Spinal cord (tissue), 10 donors: ENCODE data around the gene OCIAD2. TPM values are rescaled to one million over a fixed set of nuclear protein-coding genes. Genes with fewer than 3 reads are reported as not detected.

Experiments used
- DNase-seq, 6 donors: peaks; one replicate each; pipeline versions ENCODE4 v3.0.0 to v3.0.0-alpha.2; 2013 to 2015; ENCODE audit warnings: low spot score in 6 of 6, low read depth in 4 of 6
- H3K27ac ChIP-seq: one replicate; pipeline ENCODE4 v1.5.1; 2013; ENCODE audit warnings: low read depth, low read length, control low read depth
- H3K27me3 ChIP-seq: one replicate; pipeline ENCODE4 v1.6.1; 2013; ENCODE audit warnings: low read length; ENCODE audit not compliant: control insufficient read depth, insufficient read depth
- H3K36me3 ChIP-seq: one replicate; pipeline ENCODE4 v1.6.1; 2013; ENCODE audit warnings: low read length; ENCODE audit not compliant: control insufficient read depth, insufficient read depth
- H3K4me1 ChIP-seq: one replicate; pipeline ENCODE4 v1.6.1; 2013; ENCODE audit warnings: low read length; ENCODE audit not compliant: control insufficient read depth, insufficient read depth
- H3K4me3 ChIP-seq: one replicate; pipeline ENCODE4 v1.5.1; 2013; ENCODE audit warnings: low read depth, low read length, control low read depth
- H3K9me3 ChIP-seq: one replicate; pipeline ENCODE4 v1.6.1; 2013; ENCODE audit warnings: low read length; ENCODE audit not compliant: control insufficient read depth, insufficient read depth
- WGBS: methylation state at CpG from one replicate; pipeline ENCODE4 v1.1.5; 2013; ENCODE audit warnings: missing lambda C conversion rate; ENCODE audit not compliant: insufficient coverage; 5-methylcytosine and 5-hydroxymethylcytosine counted together
- long read RNA-seq, 4 donors: transcript quantifications; one replicate each; lab custom pipeline, GENCODE V29; 2026
- polyA plus RNA-seq, 2 donors: library from polyadenylated mRNA; unstranded; fragments of 120-200 nt; gene quantifications; one replicate each; pipeline ENCODE4 v1.2.1, GENCODE V29; 2013; ENCODE audit not compliant: insufficient read length in 2 of 2
- total RNA-seq, 2 donors: library from RNA; depleted of rRNA in 1 of 2; stranded (reverse); fragments of 120-200 nt in 1 of 2; fragments of >200 nt in 1 of 2; gene quantifications; one replicate each; pipeline versions ENCODE4 v1.2.3 to v1.2.4, GENCODE V29; 2013 to 2014
- donor health status: healthy.

The OCIAD2 gene
- 10 to 100 TPM; 16.4 to 17.2 TPM for total RNA-seq
- 100 to 1,000 TPM; 111 to 117 TPM for polyA plus RNA-seq
- long read RNA-seq, donor 1, transcript OCIAD2-205 (7 exons, 1,163 nt) = major isoform, 60 of 64 reads
- long read RNA-seq, donor 1, partial matches to known transcripts = 0 of 64 reads
- long read RNA-seq, donor 1, other reads (novel, unspliced or antisense) = 0 of 64 reads
- long read RNA-seq, donor 2, transcript OCIAD2-205 (7 exons, 1,163 nt) = major isoform, 16 of 18 reads
- long read RNA-seq, donor 2, partial matches to known transcripts = 0 of 18 reads
- long read RNA-seq, donor 2, other reads (novel, unspliced or antisense) = 0 of 18 reads
- long read RNA-seq, donor 3, transcript OCIAD2-205 (7 exons, 1,163 nt) = major isoform, 24 of 28 reads
- long read RNA-seq, donor 3, partial matches to known transcripts = 0 of 28 reads
- long read RNA-seq, donor 3, other reads (novel, unspliced or antisense) = 0 of 28 reads
- long read RNA-seq, donor 4, transcript OCIAD2-205 (7 exons, 1,163 nt) = major isoform, 68 of 72 reads
- long read RNA-seq, donor 4, partial matches to known transcripts = 0 of 72 reads
- long read RNA-seq, donor 4, other reads (novel, unspliced or antisense) = 0 of 72 reads

GRCh38 chr4:48906206-48907173 is at the start of gene OCIAD2:
OCIAD2 (minus strand) TSS chr4:48906774; CDS start chr4:48904549, 2,225 bp downstream.
- no peak within 1 kb of the TSS for H3K27ac ChIP-seq
- WGBS = 7% methylated on average over 63 of the region's 65 CpGs
- peaks cover 10% of the 10 kb centered on the region for H3K4me1 ChIP-seq
- peak in 5 of 6 donors; percentile 22 to 94 (median 33) for DNase-seq
- no peaks in the 10 kb centered on the region for H3K27me3 ChIP-seq
- peak within 1 kb of the TSS; percentile 54 for H3K4me3 ChIP-seq
- H3K36me3 ChIP-seq = peaks cover 4% of the 10 kb centered on the region
- no peaks in the 10 kb centered on the region for H3K9me3 ChIP-seq

GRCh38 chr4:48954314-48954713 is 47.7 kb upstream of the OCIAD2 start:
- Histone ChIP-seq H3K27me3 (no peaks in the 10 kb centered on the region), H3K4me3 (no peak overlapping the region)
- WGBS = no CpG with 5 or more reads among the region's 2 CpGs

GRCh38 chr4:48949518-48950219 is 43.1 kb upstream of the OCIAD2 start:
- DNase-seq = no peak
- H3K27ac ChIP-seq = no peak overlapping the region
- H3K4me3 ChIP-seq = no peak overlapping the region
- no peaks in the 10 kb centered on the region for H3K4me1 ChIP-seq
- H3K9me3 ChIP-seq = no peaks in the 10 kb centered on the region
- no peaks in the 10 kb centered on the region for H3K27me3 ChIP-seq
- WGBS = 63% methylated on average over 3 of the region's 4 CpGs
- H3K36me3 ChIP-seq = no peaks in the 10 kb centered on the region

More at GRCh38 chr4:48954314-48954713, 47.7 kb upstream of the OCIAD2 start:
- Histone ChIP-seq H3K27ac (no peak overlapping the region), H3K9me3 (no peaks in the 10 kb centered on the region), H3K4me1 (no peaks in the 10 kb centered on the region), H3K36me3 (no peaks in the 10 kb centered on the region)
- no peak for DNase-seq

GRCh38 chr4:48949086-48949485 is 42.5 kb upstream of the OCIAD2 start:
- Histone ChIP-seq H3K27me3 (no peaks in the 10 kb centered on the region), H3K36me3 (no peaks in the 10 kb centered on the region), H3K4me3 (no peak overlapping the region), H3K27ac (no peak overlapping the region), H3K9me3 (no peaks in the 10 kb centered on the region), H3K4me1 (no peaks in the 10 kb centered on the region)
- DNase-seq = no peak

- no peak overlapping the region for H3K27ac ChIP-seq
- no peaks in the 10 kb centered on the region for H3K9me3 ChIP-seq
- no CpG with 5 or more reads among the region's 1 CpG for WGBS
- DNase-seq = no peak
- no peaks in the 10 kb centered on the region for H3K4me1 ChIP-seq
- H3K27me3 ChIP-seq = no peaks in the 10 kb centered on the region
- no peak overlapping the region for H3K4me3 ChIP-seq
- no peaks in the 10 kb centered on the region for H3K36me3 ChIP-seq
Observed at GRCh38 chr4:48947731-48948130, 41.2 kb upstream of the OCIAD2 start.

- no peak overlapping the region for H3K4me3 ChIP-seq
- no peaks in the 10 kb centered on the region for H3K27me3 ChIP-seq
- H3K36me3 ChIP-seq = no peaks in the 10 kb centered on the region
- WGBS = no CpG with 5 or more reads among the region's 2 CpGs
- no peaks in the 10 kb centered on the region for H3K4me1 ChIP-seq
- no peaks in the 10 kb centered on the region for H3K9me3 ChIP-seq
- DNase-seq = no peak
- H3K27ac ChIP-seq = no peak overlapping the region
Observed at GRCh38 chr4:48945981-48946380, 39.4 kb upstream of the OCIAD2 start.

GRCh38 chr4:48944756-48945241 is 38.2 kb upstream of the OCIAD2 start:
- H3K4me1 ChIP-seq = no peaks in the 10 kb centered on the region
- no peaks in the 10 kb centered on the region for H3K27me3 ChIP-seq
- H3K27ac ChIP-seq = no peak overlapping the region
- DNase-seq = no peak
- H3K36me3 ChIP-seq = no peaks in the 10 kb centered on the region
- H3K4me3 ChIP-seq = no peak overlapping the region
- no peaks in the 10 kb centered on the region for H3K9me3 ChIP-seq
- WGBS = 59% methylated on average over 3 of the region's 6 CpGs

- H3K9me3 ChIP-seq = no peaks in the 10 kb centered on the region
- no peaks in the 10 kb centered on the region for H3K4me1 ChIP-seq
- no peak for DNase-seq
- WGBS = 75% methylated on average over 8 of the region's 8 CpGs
- no peaks in the 10 kb centered on the region for H3K27me3 ChIP-seq
- H3K36me3 ChIP-seq = no peaks in the 10 kb centered on the region
- no peak overlapping the region for H3K27ac ChIP-seq
- no peak overlapping the region for H3K4me3 ChIP-seq
Observed at GRCh38 chr4:48944252-48944651, 37.7 kb upstream of the OCIAD2 start.

GRCh38 chr4:48943387-48943786 is 36.8 kb upstream of the OCIAD2 start:
- Histone ChIP-seq H3K27ac (no peak overlapping the region), H3K4me1 (no peaks in the 10 kb centered on the region), H3K9me3 (no peaks in the 10 kb centered on the region), H3K4me3 (no peak overlapping the region), H3K27me3 (no peaks in the 10 kb centered on the region), H3K36me3 (no peaks in the 10 kb centered on the region)
- WGBS = 45% methylated on average over 1 of the region's 1 CpG
- no peak for DNase-seq
